Activated naive CD8-positive, alpha-beta T cell treated with anti-CD3 and anti-CD28 coated beads for 36 hours (primary cell): Measurements from ENCODE around the gene CCBE1. TPM values are rescaled to one million over a fixed set of nuclear protein-coding genes. Genes with fewer than 3 reads are reported as not detected.
"Not testable (repeated sequence)": the region's sequence is repeated elsewhere in the genome, so short reads cannot be mapped to it uniquely, and the experiment has no call there.

Experiments used
- DNase-seq: peaks from one replicate; pipeline ENCODE4 v3.0.0; 2021
- H3K27ac Mint-ChIP-seq: one replicate; pipeline ENCODE4 v1.8.0; 2022; ENCODE audit warnings: mild to moderate bottlenecking, moderate library complexity, mixed read lengths
- H3K27me3 Mint-ChIP-seq: one replicate; pipeline ENCODE4 v1.8.0; 2022; ENCODE audit warnings: mild to moderate bottlenecking, mixed read lengths
- H3K36me3 Mint-ChIP-seq: one replicate; pipeline ENCODE4 v1.8.0; 2021; ENCODE audit warnings: mild to moderate bottlenecking, mixed read lengths
- H3K4me1 Mint-ChIP-seq: one replicate; pipeline ENCODE4 v1.8.0; 2021; ENCODE audit warnings: mixed read lengths
- H3K4me3 Mint-ChIP-seq: one replicate; pipeline ENCODE4 v1.8.0; 2022; ENCODE audit warnings: mild to moderate bottlenecking, moderate library complexity, mixed read lengths
- H3K9me3 Mint-ChIP-seq: one replicate; pipeline ENCODE4 v1.8.0; 2022; ENCODE audit warnings: mixed read lengths
- total RNA-seq, 2 experiments: library from RNA; stranded (reverse); gene quantifications; one replicate each; pipeline ENCODE4 v1.2.3, GENCODE V29; 2021

The CCBE1 gene
- total RNA-seq, 2 experiments from 2014 or later = not detected

GRCh38 chr18:59721931-59722330 is 24.7 kb upstream of the CCBE1 start:
- Mint-ChIP-seq H3K4me3 (no peak overlapping the region), H3K27ac (no peak overlapping the region), H3K9me3 (no peaks in the 10 kb centered on the region), H3K36me3 (no peaks in the 10 kb centered on the region), H3K27me3 (peaks cover 3% of the 10 kb centered on the region), H3K4me1 (no peaks in the 10 kb centered on the region)
- no peak for DNase-seq

DNA sequence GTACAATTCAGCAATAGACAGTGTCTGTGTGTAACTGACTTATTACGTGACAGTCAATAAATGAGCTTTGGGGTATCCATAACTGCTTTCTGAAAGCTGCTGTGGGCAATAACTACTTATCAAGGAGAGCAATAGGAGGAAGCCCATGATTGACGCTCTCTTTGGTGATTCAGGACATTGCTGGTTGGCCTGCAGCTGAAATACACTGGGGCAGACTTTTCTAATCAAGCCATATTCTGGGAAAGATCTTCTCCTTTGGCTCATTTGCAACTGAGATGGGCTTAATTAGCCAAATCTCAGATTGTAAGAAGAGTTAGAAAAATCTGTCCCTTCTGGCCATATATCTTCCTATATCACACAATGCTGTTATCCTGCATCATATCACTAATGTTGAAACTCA is 24.0 kb upstream of the CCBE1 start:
- no peaks in the 10 kb centered on the region for H3K36me3 Mint-ChIP-seq
- no peak overlapping the region for H3K4me3 Mint-ChIP-seq
- no peak overlapping the region for H3K27ac Mint-ChIP-seq
- H3K4me1 Mint-ChIP-seq = no peaks in the 10 kb centered on the region
- no peaks in the 10 kb centered on the region for H3K9me3 Mint-ChIP-seq
- no peak for DNase-seq
- peaks cover 3% of the 10 kb centered on the region for H3K27me3 Mint-ChIP-seq

GRCh38 chr18:59719544-59720181 is 22.4 kb upstream of the CCBE1 start:
- no peaks in the 10 kb centered on the region for H3K4me1 Mint-ChIP-seq

GRCh38 chr18:59718464-59719157 is 21.4 kb upstream of the CCBE1 start:
- no peaks in the 10 kb centered on the region for H3K36me3 Mint-ChIP-seq
- no peak overlapping the region for H3K27ac Mint-ChIP-seq
- H3K4me1 Mint-ChIP-seq = no peaks in the 10 kb centered on the region
- peaks cover 1% of the 10 kb centered on the region for H3K9me3 Mint-ChIP-seq
- peaks cover 6% of the 10 kb centered on the region for H3K27me3 Mint-ChIP-seq
- H3K4me3 Mint-ChIP-seq = no peak overlapping the region
- DNase-seq = no peak

More at GRCh38 chr18:59719544-59720181, 22.4 kb upstream of the CCBE1 start:
- Mint-ChIP-seq H3K27me3 (peaks cover 4% of the 10 kb centered on the region), H3K9me3 (no peaks in the 10 kb centered on the region), H3K4me3 (no peak overlapping the region), H3K27ac (no peak overlapping the region), H3K36me3 (no peaks in the 10 kb centered on the region)
- DNase-seq = no peak

- H3K27me3 Mint-ChIP-seq = peaks cover 6% of the 10 kb centered on the region
- H3K4me3 Mint-ChIP-seq = no peak overlapping the region
- peaks cover 1% of the 10 kb centered on the region for H3K9me3 Mint-ChIP-seq
- no peaks in the 10 kb centered on the region for H3K36me3 Mint-ChIP-seq
- no peak overlapping the region for H3K27ac Mint-ChIP-seq
- no peaks in the 10 kb centered on the region for H3K4me1 Mint-ChIP-seq
- no peak for DNase-seq
Observed at GRCh38 chr18:59718108-59718463, 20.9 kb upstream of the CCBE1 start.

GRCh38 chr18:59717291-59717690 is 20.1 kb upstream of the CCBE1 start:
- Mint-ChIP-seq H3K9me3 (peaks cover 1% of the 10 kb centered on the region), H3K4me1 (no peaks in the 10 kb centered on the region), H3K27ac (no peak overlapping the region), H3K27me3 (peaks cover 6% of the 10 kb centered on the region), H3K4me3 (no peak overlapping the region), H3K36me3 (no peaks in the 10 kb centered on the region)
- no peak for DNase-seq

DNA sequence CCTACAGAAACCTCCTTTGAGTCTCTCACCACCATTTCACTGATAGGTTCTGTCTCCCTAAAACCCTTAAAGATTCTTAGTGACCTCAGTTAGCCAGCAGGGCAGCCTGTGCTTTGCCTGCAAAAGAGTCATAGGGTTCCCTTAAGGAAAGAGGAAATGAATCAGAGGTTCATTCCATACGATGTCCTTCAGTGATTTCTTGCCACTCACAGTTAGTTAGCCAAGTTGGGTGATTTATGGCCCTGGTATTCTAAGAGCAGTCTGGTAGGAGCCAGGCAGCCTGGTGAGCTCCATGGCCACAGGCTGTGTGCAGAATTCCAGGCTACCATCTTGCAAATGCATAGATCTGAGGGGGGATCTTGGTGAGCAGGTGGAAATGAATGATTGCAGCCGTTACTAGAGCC is 18.7 kb upstream of the CCBE1 start:
- no peak overlapping the region for H3K27ac Mint-ChIP-seq
- H3K4me3 Mint-ChIP-seq = no peak overlapping the region
- no peaks in the 10 kb centered on the region for H3K36me3 Mint-ChIP-seq
- DNase-seq = no peak
- H3K4me1 Mint-ChIP-seq = no peaks in the 10 kb centered on the region
- H3K9me3 Mint-ChIP-seq = peaks cover 1% of the 10 kb centered on the region
- H3K27me3 Mint-ChIP-seq = peaks cover 6% of the 10 kb centered on the region

- H3K36me3 Mint-ChIP-seq = no peaks in the 10 kb centered on the region
- no peaks in the 10 kb centered on the region for H3K4me1 Mint-ChIP-seq
- peaks cover 1% of the 10 kb centered on the region for H3K9me3 Mint-ChIP-seq
- peaks cover 7% of the 10 kb centered on the region for H3K27me3 Mint-ChIP-seq
- no peak for DNase-seq
- H3K4me3 Mint-ChIP-seq = no peak overlapping the region
- H3K27ac Mint-ChIP-seq = no peak overlapping the region
Observed at GRCh38 chr18:59715445-59715844, 18.2 kb upstream of the CCBE1 start.

GRCh38 chr18:59714096-59714495 is 16.9 kb upstream of the CCBE1 start:
- not testable (repeated sequence) for H3K9me3 Mint-ChIP-seq, H3K27ac Mint-ChIP-seq, H3K36me3 Mint-ChIP-seq, H3K4me3 Mint-ChIP-seq, H3K4me1 Mint-ChIP-seq, DNase-seq
- H3K27me3 Mint-ChIP-seq = peaks cover 16% of the 10 kb centered on the region

DNA sequence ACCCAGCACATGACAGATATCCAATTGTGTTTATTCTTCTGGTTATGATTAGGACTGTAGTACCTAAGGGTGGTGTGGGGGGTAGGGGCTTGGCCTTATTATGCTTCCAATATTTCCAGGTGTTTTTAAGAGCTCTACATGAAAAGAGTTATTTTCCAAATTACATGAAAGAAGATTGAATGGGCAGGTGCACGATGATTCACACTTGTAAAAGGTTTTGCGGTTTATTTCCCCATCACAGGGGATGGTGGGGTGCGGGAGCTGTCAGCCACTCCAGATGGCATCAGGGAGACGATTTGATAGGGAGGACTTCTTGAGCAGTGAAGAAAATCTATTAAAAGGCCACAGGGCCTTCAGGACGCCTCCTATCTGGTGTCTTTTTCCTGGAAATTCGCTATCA is 15.1 kb upstream of the CCBE1 start:
- DNase-seq = no peak
- H3K9me3 Mint-ChIP-seq = peaks cover 1% of the 10 kb centered on the region

DNA sequence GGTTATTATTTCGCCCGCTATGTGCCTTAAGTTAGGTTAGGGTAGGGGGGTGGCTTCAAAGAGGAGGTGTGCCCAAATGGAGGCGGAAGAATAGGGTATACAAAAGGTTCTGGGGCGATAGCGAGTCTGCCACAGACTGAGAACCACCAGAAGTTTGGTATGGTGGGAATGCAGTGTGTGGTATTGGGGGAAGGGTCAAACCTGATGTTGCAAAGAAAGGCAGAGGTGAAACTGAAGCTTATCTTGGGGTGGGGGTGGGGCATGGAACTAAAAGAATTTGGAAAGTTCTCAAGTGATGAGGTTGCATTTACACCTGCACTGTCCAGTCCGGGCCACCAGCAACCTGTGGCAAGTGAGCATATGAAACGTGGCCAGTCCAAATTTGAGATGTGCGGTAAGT is 11.8 kb upstream of the CCBE1 start:
- Mint-ChIP-seq H3K36me3 (no peaks in the 10 kb centered on the region), H3K4me3 (no peak overlapping the region), H3K9me3 (no peaks in the 10 kb centered on the region), H3K27me3 (peaks cover 10% of the 10 kb centered on the region), H3K4me1 (no peaks in the 10 kb centered on the region), H3K27ac (no peak overlapping the region)
- no peak for DNase-seq

More for the DNA sequence above, 15.1 kb upstream of the CCBE1 start:
- Mint-ChIP-seq H3K27me3 (peaks cover 13% of the 10 kb centered on the region), H3K36me3 (no peaks in the 10 kb centered on the region), H3K27ac (no peak overlapping the region), H3K4me3 (no peak overlapping the region), H3K4me1 (no peaks in the 10 kb centered on the region)

- no peak for DNase-seq
- H3K27me3 Mint-ChIP-seq = peaks cover 10% of the 10 kb centered on the region
- no peaks in the 10 kb centered on the region for H3K9me3 Mint-ChIP-seq
- H3K4me1 Mint-ChIP-seq = no peaks in the 10 kb centered on the region
- H3K4me3 Mint-ChIP-seq = no peak overlapping the region
- H3K27ac Mint-ChIP-seq = no peak overlapping the region
- H3K36me3 Mint-ChIP-seq = no peaks in the 10 kb centered on the region
Observed at GRCh38 chr18:59707306-59707705, 10.1 kb upstream of the CCBE1 start.

GRCh38 chr18:59706499-59706898 is 9.3 kb upstream of the CCBE1 start:
- Mint-ChIP-seq H3K4me1 (no peaks in the 10 kb centered on the region), H3K27ac (no peak overlapping the region), H3K4me3 (no peak overlapping the region), H3K36me3 (no peaks in the 10 kb centered on the region), H3K9me3 (no peaks in the 10 kb centered on the region), H3K27me3 (peaks cover 10% of the 10 kb centered on the region)
- DNase-seq = no peak

DNA sequence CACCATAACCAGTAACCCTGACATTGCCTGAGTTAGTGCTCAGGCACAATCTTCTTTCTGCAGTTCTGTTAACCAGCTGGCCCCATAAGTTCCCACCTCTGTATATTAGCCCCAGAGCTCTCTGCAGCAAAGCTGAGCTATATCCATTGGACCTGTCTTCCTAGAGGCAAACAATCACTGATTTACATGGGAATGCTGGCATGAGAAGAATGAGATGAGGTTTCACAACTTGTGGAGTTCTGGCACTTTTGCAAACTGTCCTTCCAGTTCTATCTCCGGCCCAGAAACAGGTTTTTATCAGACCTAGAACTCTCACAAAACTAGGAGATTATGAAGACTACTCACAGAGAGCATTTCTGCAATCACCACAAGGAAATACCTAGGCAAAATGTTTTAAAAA is 7.9 kb upstream of the CCBE1 start:
- DNase-seq = no peak
- Mint-ChIP-seq H3K4me3 (no peak overlapping the region), H3K27ac (no peak overlapping the region), H3K9me3 (no peaks in the 10 kb centered on the region), H3K36me3 (no peaks in the 10 kb centered on the region), H3K27me3 (peaks cover 6% of the 10 kb centered on the region), H3K4me1 (no peaks in the 10 kb centered on the region)

- H3K4me3 Mint-ChIP-seq = no peak overlapping the region
- H3K4me1 Mint-ChIP-seq = no peaks in the 10 kb centered on the region
- H3K36me3 Mint-ChIP-seq = no peaks in the 10 kb centered on the region
- peaks cover 9% of the 10 kb centered on the region for H3K27me3 Mint-ChIP-seq
- H3K27ac Mint-ChIP-seq = no peak overlapping the region
- H3K9me3 Mint-ChIP-seq = no peaks in the 10 kb centered on the region
- DNase-seq = no peak
Observed at GRCh38 chr18:59704146-59704545, 6.9 kb upstream of the CCBE1 start.

DNA sequence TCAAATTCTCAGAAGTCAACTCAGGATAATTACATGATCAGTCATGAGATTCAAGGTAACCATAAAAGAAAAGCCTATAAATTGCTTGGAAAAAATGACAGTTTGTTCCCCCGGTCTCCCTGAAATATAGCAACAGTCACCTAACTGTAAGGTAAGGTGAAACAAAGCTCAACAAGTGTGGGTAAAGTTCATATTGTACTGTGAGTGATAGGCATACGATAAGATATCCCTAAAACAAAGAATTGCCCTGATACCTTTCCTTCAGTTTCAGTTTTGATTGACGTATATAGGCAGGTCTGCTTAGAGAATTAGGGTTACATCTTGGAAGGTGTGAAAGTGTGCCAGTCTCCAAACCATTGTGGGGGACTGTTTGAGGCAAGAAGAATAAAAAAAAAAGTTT is 4.0 kb upstream of the CCBE1 start:
- Mint-ChIP-seq H3K4me3 (no peak overlapping the region), H3K9me3 (no peaks in the 10 kb centered on the region), H3K36me3 (no peaks in the 10 kb centered on the region), H3K4me1 (peaks cover 7% of the 10 kb centered on the region), H3K27ac (no peak overlapping the region), H3K27me3 (peaks cover 33% of the 10 kb centered on the region)
- no peak for DNase-seq
